GM12874 (cell line): ENCODE results near the gene SDK1.

Experiments
- TF ChIP-seq, protein P1 (sequence below): IDR thresholded peaks from 2 replicates; pipeline ENCODE4 v1.5.1; 2011; ENCODE audit warnings: low read depth, mild to moderate bottlenecking, control low read depth, low read length, moderate library complexity; ENCODE audit not compliant: insufficient read depth

SDK1 gene

DNA sequence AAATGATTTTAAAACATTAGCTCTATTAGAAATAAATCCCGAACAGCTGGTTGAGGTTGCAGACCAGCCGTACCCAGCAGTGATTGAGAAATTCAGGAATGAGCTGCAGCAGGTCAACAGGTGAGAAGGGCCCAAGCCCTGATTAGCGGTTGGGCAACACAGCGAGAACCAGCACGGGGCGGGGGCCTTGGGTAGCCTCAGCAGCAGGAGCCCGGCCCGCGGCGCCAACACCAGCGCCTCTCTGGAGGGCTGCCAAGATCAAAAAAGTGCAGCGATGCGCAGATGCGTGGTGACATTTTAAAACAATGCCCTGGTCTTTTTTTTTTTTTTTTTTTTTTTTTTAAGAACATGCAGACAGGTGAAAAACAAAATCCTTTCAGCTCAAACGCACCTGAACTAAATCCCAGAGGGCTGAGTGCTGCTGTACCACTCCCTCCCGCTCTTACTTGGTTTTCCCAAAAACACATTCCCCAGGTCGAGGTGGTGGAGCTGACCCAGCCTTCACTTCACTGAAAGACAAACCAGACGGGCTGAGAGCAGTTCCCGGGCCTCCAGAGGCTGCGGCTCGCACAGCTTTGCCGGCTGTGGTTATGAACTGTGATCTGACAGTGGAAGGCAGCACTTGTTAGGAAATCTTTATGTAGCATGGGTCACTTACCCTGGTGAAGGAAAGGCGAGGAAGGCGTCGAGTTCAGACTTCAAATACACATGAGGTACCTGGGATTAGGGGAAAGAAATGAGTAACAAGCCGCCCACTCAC lies 579.4 kb downstream of the SDK1 start:
- TF ChIP-seq, protein P1, sequence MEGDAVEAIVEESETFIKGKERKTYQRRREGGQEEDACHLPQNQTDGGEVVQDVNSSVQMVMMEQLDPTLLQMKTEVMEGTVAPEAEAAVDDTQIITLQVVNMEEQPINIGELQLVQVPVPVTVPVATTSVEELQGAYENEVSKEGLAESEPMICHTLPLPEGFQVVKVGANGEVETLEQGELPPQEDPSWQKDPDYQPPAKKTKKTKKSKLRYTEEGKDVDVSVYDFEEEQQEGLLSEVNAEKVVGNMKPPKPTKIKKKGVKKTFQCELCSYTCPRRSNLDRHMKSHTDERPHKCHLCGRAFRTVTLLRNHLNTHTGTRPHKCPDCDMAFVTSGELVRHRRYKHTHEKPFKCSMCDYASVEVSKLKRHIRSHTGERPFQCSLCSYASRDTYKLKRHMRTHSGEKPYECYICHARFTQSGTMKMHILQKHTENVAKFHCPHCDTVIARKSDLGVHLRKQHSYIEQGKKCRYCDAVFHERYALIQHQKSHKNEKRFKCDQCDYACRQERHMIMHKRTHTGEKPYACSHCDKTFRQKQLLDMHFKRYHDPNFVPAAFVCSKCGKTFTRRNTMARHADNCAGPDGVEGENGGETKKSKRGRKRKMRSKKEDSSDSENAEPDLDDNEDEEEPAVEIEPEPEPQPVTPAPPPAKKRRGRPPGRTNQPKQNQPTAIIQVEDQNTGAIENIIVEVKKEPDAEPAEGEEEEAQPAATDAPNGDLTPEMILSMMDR: no peak

DNA sequence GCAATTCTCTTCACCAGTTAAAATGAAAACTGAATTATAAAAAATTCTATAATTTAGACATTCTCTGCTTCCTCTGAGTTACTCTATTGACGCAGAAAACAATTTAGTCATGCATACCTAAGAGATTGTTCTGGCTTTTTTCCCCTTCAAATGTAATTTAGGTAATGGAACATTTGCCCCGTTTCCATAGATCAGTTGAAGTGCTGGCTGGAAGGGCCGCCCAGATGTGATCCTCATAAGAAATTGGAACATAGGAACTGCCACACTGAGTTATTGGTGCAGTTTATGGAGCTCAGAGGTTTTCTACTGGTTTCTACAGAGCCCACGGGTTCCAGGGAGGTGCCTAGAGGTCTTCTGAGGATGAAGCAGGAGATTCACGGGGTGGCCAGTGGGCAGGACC lies 581.7 kb downstream of the SDK1 start:
- TF ChIP-seq, protein P1: no peak

- TF ChIP-seq, protein P1: no peak
Observed at GRCh38 chr7:3884543-3884942, 583.5 kb downstream of the SDK1 start.

GRCh38 chr7:3887096-3887690 lies 586.1 kb downstream of the SDK1 start:
- TF ChIP-seq, protein P1: no peak

DNA sequence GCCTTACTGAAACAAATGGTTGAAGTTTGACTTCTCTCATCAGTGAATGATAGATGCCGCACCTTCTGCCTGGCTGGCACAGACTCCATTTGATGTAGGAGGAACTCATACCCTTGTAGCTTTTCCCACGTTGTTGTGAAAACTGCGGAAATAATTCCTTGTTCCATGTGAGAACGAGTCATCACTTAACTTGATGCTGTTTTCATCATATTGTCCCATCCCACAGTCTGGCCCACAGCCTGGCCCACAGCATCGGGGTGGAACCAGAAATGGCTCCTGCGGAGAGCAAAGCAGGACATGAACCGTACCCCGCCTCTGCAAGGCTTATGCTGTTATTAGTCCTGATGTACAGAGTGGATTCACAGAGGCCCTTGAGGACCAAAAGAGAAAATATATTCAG lies 587.0 kb downstream of the SDK1 start:
- TF ChIP-seq, protein P1: no peak

DNA sequence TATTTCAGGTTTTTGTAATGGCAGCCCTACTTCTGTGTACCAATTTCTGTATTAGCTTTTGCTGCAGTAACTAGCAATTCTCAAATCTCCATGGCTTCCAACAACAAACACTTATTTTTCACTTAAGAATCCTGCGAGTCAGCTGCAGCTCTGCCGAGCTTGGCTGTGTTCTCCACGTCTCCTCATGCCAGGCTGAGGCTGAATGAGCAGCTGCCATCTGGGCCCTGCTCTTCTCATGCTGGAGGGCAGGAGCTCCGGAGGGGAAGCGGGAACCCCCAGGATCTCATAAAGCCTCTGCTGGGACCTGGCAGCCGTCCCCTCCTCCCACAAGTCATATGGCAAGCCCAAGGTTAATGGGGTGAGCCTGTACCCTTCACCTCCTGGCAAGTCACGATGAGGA lies 591.1 kb downstream of the SDK1 start:
- TF ChIP-seq, protein P1: no peak

GRCh38 chr7:3892686-3893085 lies 591.6 kb downstream of the SDK1 start:
- TF ChIP-seq, protein P1: no peak
